ENCODE measurements around the gene PCDHGA8.

PCDHGA8 gene

GRCh38 chr5:141437221-141437620 lies 44.8 kb downstream of the PCDHGA8 start:
- DNase-seq, result no peak

- no peak for DNase-seq
Observed at GRCh38 chr5:141439411-141440141, 47.1 kb downstream of the PCDHGA8 start.

- no peak for DNase-seq
Observed at GRCh38 chr5:141440341-141440740, 47.9 kb downstream of the PCDHGA8 start.

GRCh38 chr5:141441571-141442170 lies 49.2 kb downstream of the PCDHGA8 start:
- DNase-seq, result no peak
